HG02840 (cell line): Measurements from ENCODE around the gene BLOC1S4.
A peak's percentile ranks its signal among the peaks of the same experiment; 100 is the strongest.

Experiments used
- ATAC-seq: cut with Tn5 transposase; IDR thresholded peaks from one replicate; pipeline ENCODE4 v1.9.1; 2021; ENCODE audit warnings: mild to moderate bottlenecking, moderate library complexity, moderate number of reproducible peaks; ENCODE audit not compliant: unreplicated experiment, low FRiP score

Gene BLOC1S4

DNA sequence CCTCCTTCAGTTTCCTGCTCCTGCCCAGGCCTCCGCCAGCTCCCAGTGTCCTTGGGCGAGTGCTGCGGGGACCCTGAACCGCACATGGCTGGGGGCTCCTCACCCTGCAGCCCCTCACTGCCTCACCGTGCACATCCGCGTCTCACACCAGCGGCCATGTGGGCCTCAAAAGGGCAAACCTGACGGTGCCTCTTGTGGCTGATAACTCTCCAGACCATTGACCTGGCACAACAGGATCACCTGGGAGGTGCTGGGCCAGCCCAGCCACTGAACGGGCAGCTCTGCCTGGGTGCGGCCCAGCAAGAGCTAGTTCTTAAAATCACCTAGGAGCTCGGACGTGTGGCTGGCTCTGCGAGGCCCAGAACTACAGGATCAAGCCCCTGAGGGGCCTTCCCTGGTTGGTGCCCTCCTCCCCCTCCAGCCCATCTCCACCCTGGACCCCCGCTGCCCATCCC is 26.4 kb upstream of the BLOC1S4 start:
- ATAC-seq: no peak

DNA sequence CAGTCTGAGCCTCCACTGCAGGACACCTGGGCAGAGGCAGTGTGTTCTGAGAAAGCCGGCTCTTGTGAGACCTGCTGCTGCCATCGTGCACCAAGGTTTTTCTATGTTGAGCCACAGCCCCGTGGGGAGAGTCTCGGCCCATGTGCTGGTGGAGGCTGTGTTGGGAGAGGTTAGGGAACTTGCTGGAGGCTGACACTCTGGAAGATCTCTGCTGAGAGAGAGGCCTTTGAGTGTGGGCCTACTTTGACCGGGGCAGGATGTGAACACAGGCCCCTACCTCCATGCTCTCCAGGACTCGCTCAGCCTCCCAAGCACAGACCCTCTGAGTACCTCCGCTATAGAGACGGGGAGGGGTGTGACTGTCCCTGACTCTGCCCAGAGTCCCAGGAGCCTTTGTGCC is 23.6 kb upstream of the BLOC1S4 start:
- ATAC-seq: no peak

- ATAC-seq: no peak
These were observed 23.2 kb upstream of the BLOC1S4 start for GRCh38 chr4:6692806-6693205.

GRCh38 chr4:6693231-6694176 is 22.5 kb upstream of the BLOC1S4 start, which contains the start of gene S100P:
Gene S100P (plus strand): TSS chr4:6693878. CDS start chr4:6693933, 55 bp downstream.
- no peak for ATAC-seq

DNA sequence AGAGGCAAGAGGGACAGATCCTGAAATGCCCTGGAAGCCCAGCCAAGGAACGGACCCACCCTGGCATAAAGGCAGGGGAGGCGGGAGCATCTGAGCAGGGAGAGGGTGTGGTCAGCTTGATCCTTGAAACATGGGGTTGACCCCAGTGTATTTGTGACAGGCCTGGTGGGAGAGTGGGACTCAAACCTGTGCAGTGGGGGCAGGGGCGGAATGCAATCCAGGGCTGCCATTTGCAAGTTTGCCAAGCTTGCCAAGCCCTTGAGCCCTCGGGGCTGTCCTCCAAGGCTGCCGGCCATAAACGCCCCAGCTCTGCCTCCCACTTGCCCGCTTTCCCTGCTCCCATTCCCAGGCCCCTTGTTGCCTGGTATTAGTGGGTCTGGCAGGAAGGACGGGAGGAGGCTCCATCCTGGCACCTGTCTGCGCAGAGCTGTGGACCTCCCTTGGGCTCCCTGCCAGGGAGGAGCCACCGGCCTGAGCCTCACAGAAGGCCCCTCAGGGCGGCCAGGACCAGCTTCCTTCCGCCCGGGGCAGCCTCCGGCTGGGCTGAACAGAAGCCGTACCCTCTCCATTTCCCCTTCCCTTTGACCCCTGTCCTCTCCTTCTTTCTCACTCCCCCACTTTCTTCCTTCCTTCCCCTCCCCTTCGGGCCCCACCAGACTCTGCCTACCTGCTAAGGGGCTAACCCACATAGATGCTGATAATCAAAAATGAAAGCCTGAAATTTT is 21.6 kb upstream of the BLOC1S4 start:
- no peak for ATAC-seq

DNA sequence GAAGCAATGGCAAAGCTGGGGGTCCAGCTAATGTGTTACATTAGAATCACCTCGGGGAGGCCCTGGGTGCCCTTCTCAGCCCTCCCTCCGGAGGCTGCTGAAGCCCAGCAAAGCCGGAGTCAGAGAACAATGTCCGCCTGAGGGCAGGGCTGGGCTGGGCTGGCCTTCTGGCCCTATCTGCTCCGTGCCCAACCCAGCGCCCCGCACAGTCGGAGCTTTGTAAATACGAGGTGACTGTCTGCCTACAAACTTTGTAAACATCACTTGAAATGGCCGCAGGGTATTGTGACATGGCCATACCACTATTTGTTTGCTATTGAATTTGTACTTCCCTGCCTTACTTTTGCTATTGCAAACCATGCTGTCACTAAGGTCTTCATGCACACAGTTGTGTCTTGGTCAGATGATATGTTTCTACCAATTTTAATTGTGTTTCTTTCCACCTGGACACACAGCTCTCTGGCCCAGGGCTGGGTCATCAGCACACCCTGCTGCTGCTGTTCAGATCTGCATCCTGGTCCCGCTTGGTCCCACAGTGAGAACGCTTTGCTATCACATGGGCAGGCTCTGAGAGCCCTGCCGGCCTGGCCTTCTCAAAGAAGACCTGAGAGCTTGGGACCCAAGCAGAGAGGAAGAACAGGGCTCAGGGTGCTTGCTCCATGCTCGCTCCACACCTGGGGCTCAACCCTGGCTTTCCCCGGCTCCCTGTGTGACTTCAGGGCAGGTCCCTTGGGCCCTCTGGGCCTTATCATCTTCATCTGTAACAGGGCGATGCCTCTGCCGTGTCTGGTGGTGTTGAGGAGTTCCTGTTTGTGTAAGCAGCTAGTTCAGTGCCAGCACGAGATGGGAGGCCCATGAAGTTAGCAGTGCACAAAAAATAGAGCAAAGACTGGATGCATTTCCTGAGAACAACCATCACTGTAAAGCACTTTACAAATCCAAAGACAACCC is 20.0 kb upstream of the BLOC1S4 start:
- no peak for ATAC-seq

DNA sequence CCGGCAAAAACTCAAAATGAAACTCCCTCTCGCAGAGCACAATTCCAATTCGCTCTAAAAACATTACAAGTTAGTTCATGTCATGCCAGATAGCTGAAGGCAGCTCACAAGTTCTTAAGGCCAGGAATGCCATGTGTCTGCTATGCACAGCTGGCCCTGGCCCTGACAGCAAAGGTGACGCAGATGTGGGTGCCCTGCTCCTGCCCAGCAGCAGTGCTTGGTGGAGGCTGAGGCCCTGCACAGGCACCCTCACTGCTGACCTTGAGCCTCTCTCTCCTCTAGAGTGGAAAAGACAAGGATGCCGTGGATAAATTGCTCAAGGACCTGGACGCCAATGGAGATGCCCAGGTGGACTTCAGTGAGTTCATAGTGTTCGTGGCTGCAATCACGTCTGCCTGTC is 19.4 kb upstream of the BLOC1S4 start:
- no peak for ATAC-seq

GRCh38 chr4:6697131-6697530 is 18.8 kb upstream of the BLOC1S4 start:
- no peak for ATAC-seq

DNA sequence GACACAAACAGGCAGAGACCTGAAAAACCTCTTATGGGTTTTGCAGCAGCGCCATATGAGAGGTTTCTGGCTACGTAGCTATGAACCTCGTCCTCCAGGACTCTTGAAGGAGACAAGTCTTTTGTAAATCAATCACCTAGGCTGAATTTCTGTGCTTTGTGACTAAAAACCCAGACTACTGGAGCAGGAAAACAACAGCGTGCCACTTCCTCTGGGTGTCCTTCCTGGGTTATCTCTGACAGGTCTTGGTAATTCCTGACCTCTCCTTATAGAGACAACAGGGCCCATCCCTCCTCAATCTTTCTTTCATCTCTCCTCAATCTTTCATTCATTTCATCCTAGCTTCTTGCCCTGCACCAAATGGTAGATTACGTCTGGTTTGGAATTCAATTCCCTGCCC is 16.6 kb upstream of the BLOC1S4 start:
- no peak for ATAC-seq

GRCh38 chr4:6699903-6700302 is 16.1 kb upstream of the BLOC1S4 start:
- ATAC-seq: no peak

DNA sequence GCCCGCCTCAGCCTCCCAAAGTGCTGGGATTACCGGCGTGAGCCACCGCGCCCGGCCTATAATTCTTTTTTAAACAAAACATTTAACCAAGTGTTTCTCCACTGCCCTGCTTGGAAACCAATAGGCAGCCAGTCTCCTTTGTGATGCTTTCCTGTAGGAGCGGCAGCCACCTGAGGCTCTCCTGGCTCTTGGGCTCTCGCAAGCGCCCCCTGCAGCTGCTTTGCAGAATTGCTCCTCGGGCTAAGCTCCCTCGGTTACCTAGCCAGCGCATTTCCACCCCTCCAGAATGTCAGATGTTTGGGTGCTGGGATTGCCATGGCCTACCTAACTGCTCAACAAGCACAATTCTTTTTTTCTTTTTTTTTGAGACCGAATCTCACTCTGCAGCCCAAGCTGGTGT is 14.6 kb upstream of the BLOC1S4 start:
- no peak for ATAC-seq

GRCh38 chr4:6702761-6703160 is 13.2 kb upstream of the BLOC1S4 start:
- no peak for ATAC-seq

- ATAC-seq: no peak
These were observed 12.2 kb upstream of the BLOC1S4 start for GRCh38 chr4:6703786-6704185.

DNA sequence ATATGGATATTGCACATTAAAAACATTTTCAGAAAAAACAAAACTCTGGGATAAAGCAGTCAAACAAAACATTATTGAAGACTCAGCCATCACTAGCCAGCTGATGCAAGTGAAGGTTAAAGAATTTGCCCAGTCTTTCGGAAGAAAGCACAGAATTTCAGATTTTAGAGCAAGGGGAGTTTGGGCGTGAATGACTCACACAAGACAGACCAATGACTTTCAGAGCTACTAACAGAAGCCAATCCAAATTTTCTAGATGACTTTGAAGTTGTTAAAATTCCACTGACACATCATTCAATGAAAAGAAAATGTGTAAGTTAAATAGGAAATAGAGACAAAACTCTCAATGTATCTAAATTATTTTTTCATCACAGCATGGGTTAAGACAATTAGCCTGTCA is 10.3 kb upstream of the BLOC1S4 start:
- ATAC-seq: no peak

GRCh38 chr4:6706173-6706572 is 9.8 kb upstream of the BLOC1S4 start:
- no peak for ATAC-seq

GRCh38 chr4:6709230-6710114 is 6.5 kb upstream of the BLOC1S4 start, which contains the start of gene MRFAP1L1:
Gene MRFAP1L1 (minus strand): TSS chr4:6709865. CDS start chr4:6709629, 236 bp downstream.
- ATAC-seq: peak; percentile 60

- peak; percentile 12 for ATAC-seq
These were observed 5.7 kb upstream of the BLOC1S4 start for GRCh38 chr4:6710282-6710681.

DNA sequence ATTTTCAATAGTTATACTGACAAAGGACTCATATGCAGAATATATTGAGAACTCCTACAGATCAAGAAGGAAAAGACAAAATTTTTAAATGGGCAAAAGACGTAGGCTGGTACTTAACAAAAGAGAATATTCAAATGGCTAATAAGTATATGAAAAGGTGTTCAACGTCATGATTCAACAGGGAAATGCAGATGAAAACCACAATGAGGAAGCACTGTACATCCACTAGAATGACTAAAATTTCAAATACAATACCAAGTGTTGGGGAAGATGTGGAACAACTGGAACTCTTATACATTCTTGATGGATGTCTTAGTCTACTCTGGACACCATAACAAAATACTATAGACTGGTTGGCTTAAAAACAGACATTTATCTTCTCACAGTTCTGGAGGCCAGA is 5.0 kb upstream of the BLOC1S4 start:
- no peak for ATAC-seq

DNA sequence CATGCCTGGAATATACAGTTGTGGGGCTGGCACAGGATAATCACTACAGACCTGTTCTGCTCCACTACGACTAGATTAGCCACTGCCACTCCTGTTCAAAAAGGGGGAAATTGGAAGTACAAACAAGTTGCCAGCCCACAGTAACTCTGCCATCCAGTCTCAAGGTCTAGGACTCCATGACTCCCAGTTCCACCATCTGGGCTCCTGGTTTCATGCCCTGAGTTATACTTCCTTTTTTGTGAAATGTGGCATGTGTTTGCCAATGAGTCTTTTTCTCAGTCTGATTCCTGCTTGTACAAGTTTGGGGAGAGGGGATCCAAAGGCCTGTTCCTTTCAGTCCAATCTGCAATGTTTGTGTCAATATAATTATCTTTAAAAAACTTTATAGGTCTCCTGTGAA is 1.0 kb upstream of the BLOC1S4 start:
- ATAC-seq: no peak
